ENCODE data around the gene WNT11. TPM values are rescaled to one million over a fixed set of nuclear protein-coding genes. Genes with fewer than 3 reads are reported as not detected.

WNT11 gene
- polyA plus RNA-seq, 4 donors, result 17.3 to 22.7 (median 20.8) TPM

Other genes starting within 250 kb of the WNT11 start
- 10 to 100 TPM; 71.4 to 92.6 (median 82.2) TPM for gene THAP12, start 174.6 kb upstream of the WNT11 start, polyA plus RNA-seq (ENCODE audit: insufficient read length in 4 of 4)
- gene GVQW3, start 174.8 kb upstream of the WNT11 start, polyA plus RNA-seq (ENCODE audit: insufficient read length in 4 of 4), result 10 to 100 TPM in 2 of 4 donors, 1 to 10 TPM in 2; 8.2 to 19.6 (median 14.0) TPM
- 10 to 100 TPM; 23.0 to 36.4 (median 30.5) TPM for gene EMSY, start 238.5 kb upstream of the WNT11 start, polyA plus RNA-seq (ENCODE audit: insufficient read length in 4 of 4)